Measurements from ENCODE around the gene TYSND1.
"Not testable (repeated sequence)": the region's sequence is repeated elsewhere in the genome, so short reads cannot be mapped to it uniquely, and the experiment has no call there.

The TYSND1 gene

GRCh38 chr10:70163448-70163847 lies 16.9 kb upstream of the TYSND1 start:
- no peak for DNase-seq (ENCODE audit: low read depth)

DNA sequence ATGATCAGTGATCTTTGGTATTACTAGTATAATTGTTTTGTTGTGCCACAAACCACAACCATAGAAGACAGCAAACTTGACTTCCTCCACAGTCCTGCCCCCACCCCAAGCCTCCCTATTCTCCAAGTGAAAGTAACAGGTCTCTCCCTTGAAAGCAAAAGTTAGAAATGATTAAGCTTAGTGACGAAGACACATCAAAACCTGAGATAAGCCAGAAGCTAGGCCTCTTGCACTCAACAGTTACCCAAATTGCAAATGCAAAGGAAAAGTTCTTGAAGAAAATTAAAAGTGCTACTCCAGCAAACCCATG lies 16.3 kb upstream of the TYSND1 start:
- no peak for DNase-seq (ENCODE audit: low read depth)

- no peak for DNase-seq (ENCODE audit: low read depth)
Observed at GRCh38 chr10:70162151-70162891, 15.8 kb upstream of the TYSND1 start.

DNA sequence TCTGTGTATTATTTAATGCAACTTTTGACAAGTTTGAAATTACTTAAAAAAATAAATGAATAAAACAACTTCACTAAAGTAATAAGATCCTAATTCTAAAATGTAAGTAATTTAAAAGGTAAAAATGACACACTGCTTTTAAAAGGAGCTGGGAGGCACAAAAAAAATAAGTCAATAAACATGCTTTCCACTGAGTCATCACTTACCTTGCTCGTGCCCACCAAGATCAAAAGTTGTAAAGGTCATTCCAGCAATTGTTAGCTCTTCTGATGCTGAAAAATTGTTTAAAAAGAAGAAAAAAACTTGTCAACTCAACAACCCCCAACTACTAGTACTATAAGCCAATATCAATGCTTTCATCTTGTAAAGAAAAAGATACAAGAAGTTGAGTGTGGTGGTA lies 14.3 kb upstream of the TYSND1 start:
- DNase-seq (ENCODE audit: low read depth): no peak

GRCh38 chr10:70159366-70159765 lies 12.9 kb upstream of the TYSND1 start:
- DNase-seq (ENCODE audit: low read depth): not testable (repeated sequence)

DNA sequence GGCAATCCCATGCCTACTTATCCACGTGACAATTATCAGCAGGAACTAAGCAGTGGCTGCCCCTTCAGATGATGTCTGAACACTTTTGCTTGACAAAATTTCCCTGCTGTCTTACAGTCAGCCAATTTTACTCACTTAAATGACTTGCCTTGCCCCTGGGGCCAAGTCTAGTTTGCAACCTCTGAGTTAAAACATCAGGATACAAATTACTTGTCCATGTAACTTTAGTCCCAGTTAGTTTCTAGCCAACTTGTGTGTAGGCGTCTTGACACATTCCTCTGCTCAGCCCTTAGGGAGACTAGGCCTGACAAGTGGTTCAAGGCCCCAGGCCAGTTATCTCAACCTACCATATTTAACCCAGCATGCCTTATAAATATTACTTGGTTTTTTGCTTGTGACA lies 11.6 kb upstream of the TYSND1 start:
- DNase-seq (ENCODE audit: low read depth): no peak

- DNase-seq (ENCODE audit: low read depth): no peak
Observed at GRCh38 chr10:70155255-70155838, 8.8 kb upstream of the TYSND1 start.

DNA sequence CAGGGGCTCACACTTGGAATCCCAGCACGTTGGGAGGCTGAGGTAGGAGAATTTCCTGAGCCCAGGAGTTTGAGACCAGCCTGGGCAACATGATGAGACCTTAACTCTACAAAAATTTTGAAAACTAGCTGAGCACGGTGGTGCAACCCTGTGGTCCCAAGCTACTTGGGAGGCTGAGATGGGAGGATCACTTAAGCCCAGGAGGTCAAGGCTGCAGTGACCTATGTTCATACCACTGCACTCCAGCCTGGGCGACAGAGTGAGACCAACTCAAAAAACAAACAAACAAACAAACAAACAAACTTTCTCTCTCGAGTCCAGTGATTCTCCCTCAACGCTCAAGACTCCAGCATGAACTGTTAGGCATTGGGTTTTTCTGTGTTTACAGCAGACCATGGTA lies 2.0 kb upstream of the TYSND1 start:
- DNase-seq (ENCODE audit: low read depth): no peak

GRCh38 chr10:70147259-70147625 lies 742 bp upstream of the TYSND1 start:
- DNase-seq (ENCODE audit: low read depth): no peak

- peak; percentile 56 for DNase-seq (ENCODE audit: low read depth)
Observed at GRCh38 chr10:70145666-70146488, 623 bp downstream of the TYSND1 start.

DNA sequence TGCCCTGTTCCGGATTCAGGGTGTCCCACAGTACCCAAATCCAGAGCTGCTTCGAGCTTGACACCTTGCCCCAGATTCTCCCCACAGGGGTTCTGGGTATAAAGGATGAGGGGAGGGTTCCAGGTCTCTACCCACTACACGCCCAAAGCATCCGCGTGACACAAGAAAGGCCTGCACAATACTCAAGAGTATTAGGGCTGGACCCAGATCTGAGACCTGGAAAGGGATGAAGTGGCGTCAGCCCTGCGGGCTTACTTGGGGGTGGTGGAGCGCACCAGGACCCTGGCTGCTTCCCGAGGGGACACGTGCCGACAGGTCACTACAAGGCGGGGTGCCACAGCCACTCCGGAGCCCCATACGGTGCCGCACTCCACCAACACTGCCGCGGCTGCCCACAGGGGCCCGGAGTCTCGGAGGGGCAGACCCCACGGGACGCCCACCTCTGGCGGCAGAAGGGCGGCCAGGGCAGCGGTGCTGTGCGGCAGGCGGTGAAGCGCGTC lies 1.3 kb downstream of the TYSND1 start:
- no peak for DNase-seq (ENCODE audit: low read depth)

- no peak for DNase-seq (ENCODE audit: low read depth)
Observed at GRCh38 chr10:70144372-70145110, 2.0 kb downstream of the TYSND1 start.

- DNase-seq (ENCODE audit: low read depth): no peak
Observed at GRCh38 chr10:70142555-70142954, 3.9 kb downstream of the TYSND1 start.

DNA sequence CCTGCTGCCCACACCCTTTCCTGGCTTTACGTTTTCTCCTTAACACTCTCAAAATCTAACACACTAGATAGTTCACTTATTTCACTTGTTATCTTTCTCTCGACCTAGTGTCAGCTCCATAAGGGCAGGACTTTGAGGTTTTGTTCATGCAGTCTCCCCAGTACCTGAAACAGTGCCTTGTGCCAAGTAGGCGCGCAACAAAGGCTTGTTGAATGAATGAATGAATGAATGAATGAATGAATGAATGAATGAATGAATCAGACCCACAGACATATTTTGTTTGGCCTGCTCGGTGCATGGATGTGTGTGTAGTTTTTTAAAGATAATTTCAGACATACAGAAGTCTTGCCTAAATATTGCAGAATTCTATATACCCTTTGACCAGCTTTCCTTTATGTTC lies 6.2 kb downstream of the TYSND1 start:
- DNase-seq (ENCODE audit: low read depth): no peak

GRCh38 chr10:70139997-70140250 lies 6.6 kb downstream of the TYSND1 start:
- DNase-seq (ENCODE audit: low read depth): no peak

GRCh38 chr10:70139151-70139996 lies 7.1 kb downstream of the TYSND1 start:
- no peak for DNase-seq (ENCODE audit: low read depth)

GRCh38 chr10:70137927-70138883 lies 8.3 kb downstream of the TYSND1 start:
- no peak for DNase-seq (ENCODE audit: low read depth)

DNA sequence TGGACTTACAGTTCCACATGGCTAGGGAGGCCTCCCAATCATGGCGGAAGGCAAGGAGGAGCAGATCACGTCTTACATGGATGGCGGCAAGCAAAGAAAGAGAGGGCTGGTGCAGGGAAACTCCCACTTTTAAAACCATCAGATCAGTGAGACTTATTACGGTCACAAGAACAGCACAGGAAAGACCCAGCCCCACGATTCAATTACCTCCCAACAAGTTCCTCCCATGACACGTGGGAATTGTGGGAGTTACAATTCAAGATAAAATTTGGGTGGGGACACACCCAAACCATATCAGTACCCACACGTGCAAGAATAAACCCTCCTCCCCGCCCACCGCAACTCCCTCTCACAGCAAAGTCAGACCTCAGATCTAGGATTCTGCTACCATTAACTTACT lies 9.4 kb downstream of the TYSND1 start:
- DNase-seq (ENCODE audit: low read depth): no peak

DNA sequence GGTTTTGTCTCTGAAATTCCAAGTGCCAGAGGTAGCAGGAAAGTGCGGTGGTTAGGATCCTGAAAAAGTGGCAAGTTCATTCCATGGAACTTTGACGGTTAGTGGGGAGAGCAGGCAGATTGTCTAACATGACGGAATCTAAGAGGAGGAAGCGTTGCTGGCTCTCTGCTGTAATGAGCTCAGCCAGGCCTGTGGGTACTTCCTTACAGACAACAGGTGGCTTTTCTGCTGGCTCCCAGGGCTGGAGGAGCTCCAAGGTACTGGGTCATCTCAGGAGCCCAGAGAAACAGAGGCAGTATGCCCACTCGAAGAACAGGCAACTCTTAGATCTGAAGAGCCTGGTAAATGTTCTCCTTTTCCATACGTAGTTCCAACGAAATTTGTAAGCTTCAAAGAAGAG lies 10.8 kb downstream of the TYSND1 start:
- no peak for DNase-seq (ENCODE audit: low read depth)

GRCh38 chr10:70135046-70135445 lies 11.5 kb downstream of the TYSND1 start:
- no peak for DNase-seq (ENCODE audit: low read depth)

Measured in activated T-cell treated with anti-CD3 and anti-CD28 coated beads for 1 hour (primary cell).